GM23338 (cell line): ENCODE results near the gene RARRES2.

Source experiments
- EZH2 ChIP-seq: fragments of 200-600 bp; sonication (generic); IDR thresholded peaks from one replicate; pipeline ENCODE4 v1.8.0; 2017; ENCODE audit warnings: antibody characterized with exemption, mild to moderate bottlenecking, low read depth; ENCODE audit not compliant: unreplicated experiment
- TF ChIP-seq, protein P1 (sequence below), 2 experiments: fragments of 200-600 bp in 1 of 2; sonication (generic) in 1 of 2; conservative IDR thresholded peaks; 2 replicates each; pipeline versions ENCODE4 v1.5.1 to v1.6.1; 2016 to 2017; ENCODE audit warnings: antibody characterized with exemption in 2 of 2, low read depth in 2 of 2, mild to moderate bottlenecking in 2 of 2, moderate library complexity in 1 of 2

DNA sequence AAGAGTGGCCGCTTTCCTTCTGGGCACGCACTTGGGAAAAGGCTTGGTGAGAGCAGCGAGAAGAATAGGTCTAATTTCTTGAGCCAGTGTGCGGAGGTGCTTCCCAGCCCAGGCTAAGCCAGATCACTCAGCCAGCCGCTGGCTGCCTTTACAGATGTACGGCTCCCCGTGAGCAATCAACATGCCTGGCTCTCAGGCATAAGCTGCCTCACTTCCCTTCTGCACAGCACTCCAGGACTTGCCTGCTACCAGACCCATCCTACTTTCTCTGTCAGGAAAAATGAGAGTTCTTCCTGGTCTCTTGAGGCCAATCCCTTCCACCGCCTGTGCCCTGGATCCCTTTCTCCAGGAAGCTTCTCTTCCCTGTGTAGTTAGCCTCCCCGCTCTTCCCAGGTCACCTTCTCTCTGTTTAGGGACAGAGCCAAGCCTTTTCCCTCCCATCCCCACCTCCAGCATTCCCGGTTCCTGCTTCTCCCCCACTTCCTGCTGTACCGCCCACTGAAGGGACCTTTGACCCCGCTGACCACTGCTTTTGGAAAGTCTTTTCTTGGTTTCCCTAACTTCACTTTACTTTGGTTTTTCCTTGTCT, 17.0 kb downstream of the RARRES2 start:
- TF ChIP-seq, protein P1, sequence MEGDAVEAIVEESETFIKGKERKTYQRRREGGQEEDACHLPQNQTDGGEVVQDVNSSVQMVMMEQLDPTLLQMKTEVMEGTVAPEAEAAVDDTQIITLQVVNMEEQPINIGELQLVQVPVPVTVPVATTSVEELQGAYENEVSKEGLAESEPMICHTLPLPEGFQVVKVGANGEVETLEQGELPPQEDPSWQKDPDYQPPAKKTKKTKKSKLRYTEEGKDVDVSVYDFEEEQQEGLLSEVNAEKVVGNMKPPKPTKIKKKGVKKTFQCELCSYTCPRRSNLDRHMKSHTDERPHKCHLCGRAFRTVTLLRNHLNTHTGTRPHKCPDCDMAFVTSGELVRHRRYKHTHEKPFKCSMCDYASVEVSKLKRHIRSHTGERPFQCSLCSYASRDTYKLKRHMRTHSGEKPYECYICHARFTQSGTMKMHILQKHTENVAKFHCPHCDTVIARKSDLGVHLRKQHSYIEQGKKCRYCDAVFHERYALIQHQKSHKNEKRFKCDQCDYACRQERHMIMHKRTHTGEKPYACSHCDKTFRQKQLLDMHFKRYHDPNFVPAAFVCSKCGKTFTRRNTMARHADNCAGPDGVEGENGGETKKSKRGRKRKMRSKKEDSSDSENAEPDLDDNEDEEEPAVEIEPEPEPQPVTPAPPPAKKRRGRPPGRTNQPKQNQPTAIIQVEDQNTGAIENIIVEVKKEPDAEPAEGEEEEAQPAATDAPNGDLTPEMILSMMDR (conservative IDR thresholded peaks at IDR 0.05; ENCODE audit: low read depth in 2 of 2), result no peak
- TF ChIP-seq EZH2, result no peak
